G401.6 (cell line): ENCODE data around the gene HEPN1.

Experiments used
- FAIRE-seq: peaks from 2 replicates; lab custom pipeline; 2012; peaks lifted over from hg19 to GRCh38; lab: Jason Lieb, UNC

HEPN1 gene

DNA sequence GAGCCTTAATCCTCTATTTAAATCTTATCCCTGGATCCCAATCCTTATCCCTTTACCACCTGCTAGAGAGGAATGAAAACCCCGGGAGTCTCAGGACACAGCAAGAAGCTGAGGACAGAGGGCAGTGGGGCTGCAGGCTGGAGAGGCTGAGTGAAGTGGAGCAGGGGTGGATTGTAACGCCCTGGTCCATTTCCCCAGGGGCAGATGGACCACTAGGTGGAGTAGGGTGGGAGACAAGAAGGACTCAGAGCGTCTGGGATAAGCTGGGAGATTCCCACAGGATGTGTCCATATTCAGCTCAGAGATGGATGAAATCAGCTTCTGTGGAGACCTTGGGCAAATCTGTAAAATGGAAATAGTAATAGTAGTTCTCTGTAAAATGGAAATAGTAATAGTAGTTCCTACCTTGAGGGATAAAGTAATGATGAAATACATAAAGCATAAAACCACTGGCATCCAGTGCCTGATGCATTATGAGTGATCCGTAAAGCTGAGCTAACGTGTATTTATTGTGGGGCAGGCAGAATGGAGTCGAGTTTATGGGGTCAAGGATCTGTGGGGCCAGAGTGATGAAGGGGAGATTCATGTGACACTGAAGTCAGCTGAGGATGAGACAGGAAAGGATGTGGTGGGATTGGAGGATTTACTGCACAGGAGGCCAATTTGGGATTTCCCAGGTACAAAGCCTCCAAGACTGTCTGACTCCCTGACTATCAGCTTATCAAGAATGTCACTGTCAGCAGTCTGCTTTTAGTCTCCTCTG, 19.5 kb upstream of the HEPN1 start:
- no peak for FAIRE-seq

DNA sequence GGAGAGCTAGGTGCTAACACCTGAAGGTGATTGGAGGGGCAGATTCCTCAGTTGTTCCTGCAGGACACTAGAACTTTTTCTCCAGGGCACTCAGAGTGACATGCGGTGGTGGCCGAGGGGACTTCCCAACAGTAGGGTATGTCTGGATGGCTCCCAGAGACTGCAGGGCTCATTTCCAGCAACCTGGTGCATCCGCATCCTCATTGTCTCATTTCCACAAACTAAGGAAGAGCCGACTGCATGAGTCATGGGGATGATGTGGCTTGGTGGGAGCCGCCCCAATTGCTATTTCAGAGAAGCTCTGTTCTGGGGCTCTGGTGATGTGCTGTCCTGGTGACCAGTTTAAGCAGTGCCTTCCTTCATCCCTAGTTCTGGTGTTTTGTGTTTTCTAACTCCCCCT, 18.6 kb upstream of the HEPN1 start:
- no peak for FAIRE-seq

DNA sequence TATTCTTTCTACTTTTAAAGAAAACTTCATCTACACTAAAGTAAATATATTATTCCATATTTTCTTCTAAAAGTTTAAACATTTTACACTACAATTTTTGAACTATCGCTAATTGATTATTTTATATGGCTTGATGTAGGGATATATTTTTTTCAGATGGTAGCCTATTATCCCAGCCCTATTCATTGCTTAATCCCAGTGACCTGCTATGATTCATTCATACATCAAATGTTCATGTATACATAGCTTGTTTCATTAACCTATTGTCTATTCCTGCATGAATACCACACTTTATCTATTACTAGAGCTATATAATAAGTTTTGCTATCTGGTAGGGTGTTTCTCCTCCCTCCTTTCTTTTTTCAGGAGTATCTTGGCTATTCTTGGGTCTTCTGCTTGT, 16.4 kb upstream of the HEPN1 start:
- FAIRE-seq: peak; percentile 19

DNA sequence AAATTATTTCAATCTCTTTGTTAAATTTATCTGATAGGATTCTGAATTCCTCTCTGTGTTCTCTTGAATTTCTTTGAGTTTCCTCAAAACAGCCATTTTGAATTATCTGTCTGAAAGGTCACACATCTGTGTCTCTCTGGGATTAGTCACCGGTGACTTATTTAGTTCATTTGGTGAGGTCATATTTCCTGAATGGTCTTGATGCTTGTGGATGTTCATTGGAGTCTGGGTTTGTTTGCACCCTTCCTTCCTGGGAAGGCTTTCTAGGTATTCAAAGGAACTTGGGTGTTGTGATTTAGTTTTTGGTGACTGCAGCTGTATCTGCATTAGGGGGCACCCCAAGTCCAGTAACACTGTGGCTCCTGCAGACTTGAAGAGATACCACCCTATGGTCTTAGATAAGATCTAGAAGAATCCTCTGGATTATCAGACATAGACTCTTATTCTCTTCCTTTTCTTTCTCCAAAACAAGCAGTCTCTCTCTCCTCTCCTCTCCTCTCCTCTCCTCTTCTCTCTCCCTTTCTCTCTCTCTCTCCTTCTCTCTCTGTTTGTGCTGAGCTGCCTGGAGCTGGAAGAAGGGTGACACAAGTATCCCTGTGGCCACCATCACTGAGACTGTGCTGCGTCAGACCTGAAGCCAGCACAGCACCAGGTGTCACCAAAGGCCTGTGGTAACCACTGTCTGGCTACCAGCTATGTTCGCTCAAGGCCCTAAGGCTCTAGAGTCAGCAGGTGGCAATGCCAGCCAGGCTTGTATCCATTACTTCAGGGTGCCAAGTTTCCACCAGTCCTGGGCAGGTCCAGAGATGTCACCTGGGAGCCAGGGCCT, 3.3 kb upstream of the HEPN1 start:
- no peak for FAIRE-seq

DNA sequence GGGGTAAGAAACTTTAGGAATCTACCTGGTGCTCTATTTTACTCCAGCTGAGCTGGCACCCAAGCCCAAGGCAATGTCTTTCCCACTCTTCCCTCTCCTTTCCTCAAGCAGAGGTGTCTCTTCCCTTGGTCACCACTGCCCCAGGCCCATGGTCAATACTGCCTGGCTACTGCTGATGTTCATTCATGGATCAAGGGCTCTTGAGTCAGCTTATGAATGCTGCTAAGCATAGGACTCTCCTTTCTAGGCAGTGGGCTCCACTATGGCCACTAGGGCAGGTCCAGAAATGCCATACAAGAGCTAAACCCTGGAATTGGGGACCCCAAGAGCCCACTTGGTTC, 2.7 kb upstream of the HEPN1 start:
- no peak for FAIRE-seq

DNA sequence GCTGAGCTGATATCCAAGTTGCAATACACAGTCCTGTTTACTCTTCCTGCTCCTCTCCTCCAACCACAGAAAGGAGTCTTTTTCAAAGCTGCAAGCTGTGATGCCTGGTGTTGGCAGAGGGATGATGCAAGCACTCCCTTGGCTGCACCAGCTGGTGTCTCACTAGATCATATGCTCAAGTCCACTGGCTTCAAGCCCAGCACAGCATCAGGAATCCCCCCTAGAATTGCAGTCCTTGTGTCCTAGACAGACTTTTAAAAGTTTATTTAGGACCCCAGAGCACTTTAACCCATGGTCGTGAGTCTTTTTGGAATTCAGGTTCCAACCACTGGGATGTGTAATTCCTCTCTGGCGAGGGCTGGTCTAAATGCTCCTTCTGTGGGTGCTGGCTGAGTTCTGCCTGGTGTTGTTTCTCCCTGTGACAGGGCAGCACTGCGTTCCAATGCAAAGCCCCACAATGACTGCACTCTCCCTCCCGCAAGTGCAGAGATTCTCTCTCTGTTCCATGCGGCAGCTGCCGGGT, 1.9 kb upstream of the HEPN1 start:
- FAIRE-seq: no peak

DNA sequence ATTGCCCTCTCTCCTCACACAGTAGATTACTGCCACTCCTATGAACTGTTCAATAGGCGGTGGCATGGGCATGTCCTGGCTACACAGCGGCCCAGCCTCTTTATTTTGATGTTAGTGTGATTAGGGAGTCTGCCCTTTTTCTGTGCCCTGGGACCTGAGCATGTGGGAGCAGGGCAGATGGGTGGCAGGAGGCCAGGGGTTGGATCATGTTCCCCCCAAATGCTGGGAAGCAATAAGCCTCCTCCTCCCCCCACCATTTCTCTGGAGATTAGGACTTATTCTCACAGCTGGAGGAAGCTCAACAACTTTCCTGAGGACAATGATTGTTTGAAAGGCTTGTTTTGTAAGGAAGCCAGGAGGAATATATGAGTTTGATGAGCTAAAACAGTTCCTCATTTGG, 848 bp downstream of the HEPN1 start:
- no peak for FAIRE-seq

DNA sequence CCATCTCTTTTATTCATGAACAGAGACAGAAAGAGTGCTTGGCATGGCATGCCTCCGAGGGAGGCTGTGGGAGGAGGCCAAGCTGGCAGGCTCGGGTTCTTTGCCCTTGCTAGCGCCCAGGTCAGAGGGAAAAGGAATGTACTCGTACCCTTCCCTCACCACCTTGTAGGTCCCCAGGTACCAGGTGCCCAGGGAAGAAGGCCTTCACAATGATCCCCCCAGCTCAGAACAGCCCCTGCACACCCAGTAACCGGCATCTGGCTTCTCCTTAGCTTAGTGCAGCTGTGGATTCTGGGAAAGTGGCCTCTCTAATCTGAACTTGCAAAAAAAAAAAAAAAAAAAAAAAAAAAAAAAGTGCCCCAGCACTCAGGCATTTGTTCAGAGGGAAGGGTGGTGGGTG, 1.3 kb downstream of the HEPN1 start:
- FAIRE-seq: no peak

DNA sequence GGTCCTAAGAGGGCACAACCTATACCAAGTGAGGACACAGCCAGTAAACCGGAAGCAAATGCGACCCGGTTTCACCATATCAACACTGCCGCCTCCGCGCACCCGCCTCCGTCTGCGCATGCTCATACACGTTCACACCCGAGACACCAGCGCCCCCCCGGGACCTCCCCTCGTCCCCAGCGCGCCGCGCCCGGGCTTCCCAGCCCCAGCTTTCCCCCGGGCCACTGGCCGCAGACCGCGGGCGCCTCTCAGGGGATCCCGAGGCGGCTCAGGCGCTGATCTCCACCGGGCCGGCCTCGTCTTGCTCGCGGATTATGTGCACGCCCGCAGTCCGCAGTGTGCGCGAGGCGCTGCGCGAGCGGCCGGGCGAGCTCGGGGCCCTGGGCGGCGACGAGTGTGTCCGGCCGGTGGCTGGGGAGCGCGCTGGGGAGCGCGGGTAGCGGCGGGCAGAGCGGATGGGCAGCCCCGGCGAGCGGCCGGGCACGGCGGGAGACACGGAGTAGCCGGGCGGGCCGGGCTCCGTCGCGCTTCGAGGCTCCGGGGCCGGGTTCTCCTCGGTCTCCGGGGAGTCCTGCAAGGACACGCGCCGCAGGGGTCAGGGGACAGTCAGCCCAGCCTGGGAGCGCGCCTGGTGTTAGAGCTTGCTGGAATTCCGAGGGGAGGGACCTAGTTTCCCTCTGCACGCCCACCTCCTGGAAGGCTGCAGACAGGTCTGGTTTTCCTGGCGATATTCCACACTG, 2.0 kb downstream of the HEPN1 start:
- no peak for FAIRE-seq

DNA sequence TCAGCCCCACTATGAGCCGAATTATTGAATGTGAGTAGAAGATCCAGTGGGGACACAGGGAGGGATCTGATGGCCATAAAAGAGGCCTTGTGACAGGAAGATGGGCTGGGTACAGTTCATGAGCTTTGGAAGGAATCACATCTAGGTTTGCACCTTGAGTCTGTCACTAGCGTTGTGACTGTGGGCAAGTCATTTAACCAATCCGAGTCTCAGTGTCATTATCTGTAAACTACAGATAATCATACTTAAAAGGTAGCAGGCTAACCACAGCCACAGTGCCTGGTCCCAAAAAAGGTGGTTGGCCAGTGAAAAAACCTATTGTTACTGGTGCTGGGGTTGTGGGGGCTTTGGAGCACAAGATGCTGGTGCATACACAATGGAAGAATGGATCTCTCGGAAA, 3.8 kb downstream of the HEPN1 start:
- FAIRE-seq: no peak

DNA sequence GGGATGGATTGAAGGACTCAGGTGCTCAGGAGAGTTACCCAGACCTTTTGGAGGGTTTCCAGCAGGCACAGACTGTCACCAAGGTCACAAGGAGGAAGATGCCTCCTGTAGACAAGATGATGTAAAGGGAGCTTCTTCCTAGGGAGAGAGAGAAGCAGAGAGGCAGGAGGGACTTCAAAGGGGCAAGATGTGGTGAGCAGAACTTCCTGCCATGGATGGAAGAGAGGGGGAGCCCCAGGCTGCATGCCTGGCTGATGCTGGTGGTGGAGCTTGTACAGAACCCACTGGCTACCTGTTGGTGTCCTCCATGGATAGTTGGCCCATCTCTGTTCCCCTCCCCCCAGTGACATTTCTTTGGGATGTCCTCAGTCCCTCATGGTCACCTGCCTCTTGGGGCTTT, 4.2 kb downstream of the HEPN1 start:
- no peak for FAIRE-seq

DNA sequence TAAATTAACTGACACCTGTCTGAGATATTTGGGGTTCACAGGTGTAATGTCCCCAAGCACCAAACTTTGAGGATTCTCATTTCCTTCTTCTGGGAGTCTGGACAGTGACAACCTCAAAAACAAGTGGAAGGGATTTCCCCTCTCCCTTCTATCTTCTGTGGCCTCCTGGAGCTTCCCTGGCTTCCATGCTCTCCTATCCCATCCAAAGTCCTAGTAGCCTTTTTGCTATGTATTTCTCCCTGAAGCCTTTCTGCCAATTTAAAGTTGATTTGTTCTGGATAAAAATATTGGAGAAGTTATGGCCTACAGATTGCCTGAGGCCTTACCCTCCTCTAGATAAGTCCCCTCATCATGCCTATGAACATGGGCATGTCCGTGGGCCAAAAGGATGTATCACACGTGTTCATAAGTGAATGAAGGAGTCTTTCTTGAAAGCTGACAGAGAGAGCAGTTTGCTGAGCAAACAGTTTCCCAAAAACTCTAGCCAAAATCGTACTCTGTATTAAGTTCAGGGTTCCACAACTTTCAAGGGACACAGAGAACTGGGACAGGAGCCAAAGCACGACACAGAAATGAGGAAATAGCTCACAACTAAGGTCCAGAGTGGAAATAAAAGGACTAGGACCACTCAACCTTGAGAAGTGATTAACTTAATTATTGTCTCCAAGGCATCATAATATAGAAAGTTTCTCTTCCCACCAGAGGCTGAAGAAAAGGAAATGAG, 10.1 kb downstream of the HEPN1 start:
- no peak for FAIRE-seq

DNA sequence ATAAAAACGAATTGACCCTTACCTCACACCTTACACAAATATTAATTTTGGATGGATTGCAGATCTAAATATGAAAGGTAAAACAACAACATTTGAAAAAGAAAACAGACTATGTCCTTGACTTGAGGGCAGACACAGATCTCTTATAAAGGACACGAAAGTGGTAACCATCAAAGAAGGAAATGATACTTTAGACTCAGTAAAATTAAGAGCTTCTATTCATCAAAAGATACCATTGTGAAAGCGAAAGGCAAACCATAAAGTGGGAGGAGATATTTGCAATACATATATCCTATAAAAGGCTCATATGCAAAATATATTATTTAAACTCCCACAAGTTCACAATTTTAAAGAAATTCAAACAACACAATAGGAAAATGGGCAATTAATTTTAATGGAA, 11.7 kb downstream of the HEPN1 start:
- FAIRE-seq: no peak

DNA sequence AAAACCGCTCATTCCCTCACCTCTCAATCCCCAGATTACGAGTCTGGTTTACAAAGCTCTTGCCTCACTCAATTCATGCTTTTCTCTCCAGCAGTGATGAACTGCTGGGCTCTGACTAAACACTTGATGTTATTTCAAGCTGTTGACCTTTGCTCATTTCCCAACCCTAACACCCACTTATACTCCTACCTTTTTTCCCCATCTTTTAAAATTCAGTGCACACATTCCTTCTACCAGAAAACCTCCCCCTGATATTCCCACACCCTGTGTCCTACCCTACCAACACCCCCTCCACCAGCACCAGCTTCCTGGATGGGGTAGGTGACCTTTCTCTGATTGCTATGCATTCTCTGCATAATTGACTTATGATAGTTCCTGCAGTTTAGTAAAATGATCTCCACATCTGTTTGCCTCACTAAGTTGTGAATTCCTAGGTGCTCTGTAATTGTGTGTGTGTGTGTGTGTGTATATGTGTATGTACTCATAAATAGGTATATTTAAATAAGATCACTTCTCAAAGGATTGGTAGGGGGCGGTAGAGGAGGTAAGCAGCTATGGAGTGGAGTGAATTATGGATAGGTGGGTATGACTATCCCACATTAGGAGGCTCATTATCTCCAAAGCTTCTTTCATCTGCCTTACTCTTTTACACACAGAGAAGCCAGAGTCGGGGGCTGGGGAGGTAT, 16.0 kb downstream of the HEPN1 start:
- FAIRE-seq: no peak

DNA sequence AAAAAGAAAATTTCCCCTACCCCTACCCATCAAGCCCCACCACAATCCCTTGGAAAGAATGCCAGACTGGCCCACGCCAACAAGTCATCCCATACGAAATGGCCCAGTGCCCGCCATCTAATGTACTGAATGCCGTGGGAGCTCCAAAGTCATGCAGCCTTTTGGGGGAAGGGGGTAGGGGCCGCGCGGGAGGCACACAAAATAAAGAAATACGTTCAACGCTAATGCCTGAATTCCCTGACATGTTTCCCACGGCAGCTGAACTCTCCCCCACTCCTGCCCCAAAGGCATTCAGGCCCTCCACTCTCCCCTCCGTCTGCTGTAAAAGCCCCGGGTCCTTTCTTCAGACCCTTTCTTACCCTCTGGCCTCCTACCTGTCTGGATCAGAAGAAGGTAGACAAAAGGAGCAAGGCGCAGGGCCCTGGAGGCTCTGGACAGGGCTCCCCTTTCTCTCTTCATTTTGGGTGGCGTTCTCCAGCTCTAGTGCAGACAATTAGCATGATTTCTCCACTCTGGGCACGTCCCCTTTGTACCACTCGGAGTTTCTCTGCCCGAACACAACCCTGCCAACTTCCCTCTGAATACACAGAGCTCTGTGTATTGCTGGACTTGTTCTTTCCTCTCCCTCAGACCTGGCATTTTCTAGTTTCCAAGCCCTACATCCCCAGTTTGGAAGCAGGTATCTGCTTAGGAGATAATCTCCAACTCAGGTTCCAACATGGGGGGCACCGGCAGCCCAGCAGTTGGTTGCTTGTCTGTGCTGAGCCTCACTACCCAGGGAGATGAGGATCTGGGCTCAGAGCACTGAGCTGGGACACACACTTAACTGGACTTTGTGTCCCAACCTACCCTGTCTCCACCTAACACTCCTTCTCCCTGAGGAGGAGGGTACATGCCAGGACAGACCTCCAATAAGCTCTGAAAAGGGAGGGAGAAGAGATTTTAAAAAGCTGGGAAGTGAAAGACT, 16.8 kb downstream of the HEPN1 start, which contains the start of gene HEPACAM:
Gene HEPACAM (minus strand): TSS at position 500 of the 967 bp plus-strand sequence. CDS start 41 bp downstream, at position 459.
- FAIRE-seq: no peak

DNA sequence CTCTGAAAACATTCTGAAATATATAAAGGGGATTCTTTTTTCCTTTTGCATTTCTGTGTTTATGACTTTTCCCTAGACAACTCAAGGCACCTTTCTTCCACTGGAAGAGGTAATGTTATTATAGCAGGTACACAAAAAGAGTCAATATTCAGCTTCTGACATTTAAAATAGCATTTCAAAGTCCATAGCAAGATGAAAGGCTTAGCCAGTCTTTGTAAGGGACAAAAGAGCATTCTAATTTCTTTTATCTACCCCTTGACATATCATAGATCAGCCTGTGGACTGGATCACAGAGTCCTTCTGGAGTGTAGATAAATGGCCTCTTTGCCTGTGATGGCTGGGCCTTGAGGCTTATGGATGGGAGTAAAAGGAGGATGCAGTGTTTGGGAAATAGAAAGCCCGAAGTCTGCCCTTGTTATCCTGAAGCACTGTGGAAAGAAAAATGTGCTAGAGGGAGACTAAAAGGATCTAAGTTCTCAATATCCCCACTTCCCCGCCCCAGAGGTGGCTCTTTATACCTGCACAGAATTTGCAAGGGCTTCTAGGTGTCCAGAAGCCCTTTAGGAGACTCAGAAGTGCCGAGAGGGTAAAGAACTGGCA, 18.4 kb downstream of the HEPN1 start:
- FAIRE-seq: no peak

DNA sequence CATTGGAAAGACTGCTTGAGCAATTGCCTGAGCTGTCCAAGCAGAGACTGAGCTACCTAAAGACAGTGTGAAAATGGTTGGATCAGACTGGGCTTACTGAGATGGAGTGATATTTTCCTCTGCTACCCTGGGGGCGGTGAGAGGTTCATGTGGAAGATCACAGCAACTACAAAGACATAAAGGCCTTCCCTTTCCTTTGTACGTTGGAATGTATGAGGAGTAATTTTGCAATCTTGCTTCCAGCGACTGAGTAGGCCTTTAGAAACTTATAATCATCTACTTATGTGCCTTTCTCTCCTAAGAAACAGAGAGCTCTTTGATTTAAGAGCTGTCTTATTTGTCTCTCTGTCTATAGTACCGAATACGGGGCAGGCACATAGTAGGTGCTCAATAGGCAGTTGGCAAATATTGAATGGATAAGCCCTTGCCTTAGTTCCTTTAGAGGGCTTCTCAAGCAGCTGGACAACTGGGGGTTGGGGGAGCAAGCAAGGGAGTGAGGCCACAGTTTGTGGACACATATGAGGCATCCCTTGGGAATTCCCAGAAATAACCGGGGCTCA, 19.2 kb downstream of the HEPN1 start:
- FAIRE-seq: no peak

DNA sequence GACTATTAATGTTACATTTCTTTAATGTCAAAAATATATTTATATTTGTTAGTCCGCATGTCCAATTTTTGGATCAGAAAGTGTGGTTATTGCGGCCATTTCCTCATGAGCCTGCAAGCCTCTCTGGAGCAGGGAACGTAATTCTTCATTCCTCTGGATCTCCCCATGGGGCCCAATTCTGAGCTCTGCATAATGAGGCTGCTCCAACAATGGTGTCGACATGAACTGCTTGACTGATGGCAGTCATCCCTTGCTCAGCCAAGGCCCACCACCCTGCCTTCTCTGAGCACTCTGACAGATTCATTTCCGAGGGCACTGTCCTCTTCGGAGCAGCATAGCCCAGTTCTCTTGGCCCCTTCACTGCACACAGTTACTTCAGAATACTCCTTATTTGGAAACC, 19.9 kb downstream of the HEPN1 start:
- no peak for FAIRE-seq

DNA sequence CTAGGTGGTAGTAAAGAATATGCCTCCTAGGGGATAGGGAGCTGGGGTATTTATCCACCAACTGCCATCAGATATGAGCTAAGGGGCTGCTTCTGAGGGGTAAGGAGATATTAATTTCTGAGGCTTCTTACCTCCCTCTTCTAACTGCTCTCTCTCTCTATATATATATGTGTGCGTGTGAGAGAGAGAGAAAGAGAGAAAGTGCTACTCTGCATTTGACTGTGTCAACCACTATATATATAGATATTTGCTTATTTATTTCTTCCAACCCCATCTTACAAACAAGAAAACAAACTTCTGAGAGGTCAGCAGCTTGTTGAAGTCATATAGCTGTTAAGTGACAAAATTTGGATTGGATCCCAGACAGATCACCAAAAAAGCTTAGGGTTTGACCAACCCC, 22.7 kb downstream of the HEPN1 start:
- no peak for FAIRE-seq
